Measurements from ENCODE around the gene SAMD9L.
"Not testable (repeated sequence)": the region's sequence is repeated elsewhere in the genome, so short reads cannot be mapped to it uniquely, and the experiment has no call there.

The SAMD9L gene

DNA sequence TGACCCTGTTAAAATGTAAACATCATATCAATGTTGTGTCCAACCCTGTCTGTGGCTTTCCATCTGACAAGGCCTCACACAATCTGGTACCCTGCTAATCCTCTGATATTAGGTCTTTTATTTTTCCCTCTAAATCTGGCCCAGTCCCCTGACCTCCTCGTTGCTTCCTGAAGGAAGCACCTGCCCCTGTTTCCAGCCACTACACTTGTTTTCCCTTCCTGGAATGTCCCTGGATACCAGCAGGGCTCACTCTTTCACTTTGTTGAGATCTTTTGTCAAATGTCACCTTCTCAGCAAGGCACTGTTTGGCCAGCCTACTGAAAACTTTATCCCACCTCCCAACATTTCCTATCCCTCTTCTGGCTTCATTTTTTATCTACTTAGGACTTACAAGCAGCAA lies 2.1 kb downstream of the SAMD9L start:
- DNase-seq (ENCODE audit: low spot score) = no peak

DNA sequence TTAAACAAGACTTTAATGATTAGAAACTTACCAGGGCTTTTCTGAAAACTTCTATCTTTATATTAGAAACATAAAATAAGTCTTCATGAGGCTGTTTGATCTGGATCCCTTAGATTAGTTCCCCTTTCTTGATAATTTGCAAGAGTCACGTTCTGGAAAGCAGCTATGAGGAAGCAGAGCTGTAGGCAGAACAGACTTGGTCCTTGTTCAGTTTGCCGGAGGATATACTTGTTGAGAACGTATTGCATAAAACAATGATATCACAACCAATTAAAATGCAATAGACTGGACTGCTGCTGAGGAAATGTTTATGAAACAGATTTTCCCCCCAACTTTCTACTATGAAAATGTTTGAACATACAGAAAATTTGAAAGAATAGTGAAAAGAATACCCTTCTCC lies 2.8 kb downstream of the SAMD9L start:
- no peak for DNase-seq (ENCODE audit: low spot score)

DNA sequence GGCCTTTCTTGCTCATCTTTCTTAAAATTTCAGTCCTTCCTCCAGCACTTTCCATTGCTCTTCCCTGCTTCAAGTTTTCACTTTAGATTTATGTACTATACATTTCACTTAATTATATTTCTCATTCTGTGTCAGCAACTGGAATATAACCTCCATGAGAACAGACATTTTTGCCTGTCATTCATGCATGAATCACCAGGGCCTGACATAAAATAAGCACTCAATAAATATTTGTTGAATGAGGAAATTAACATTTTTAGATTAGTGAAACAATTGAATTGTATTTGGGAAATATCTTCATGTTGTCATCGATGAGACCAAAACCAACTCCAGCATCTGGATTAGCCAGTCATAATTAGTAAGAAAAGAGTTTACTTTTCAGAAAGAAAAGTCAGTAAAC lies 6.1 kb downstream of the SAMD9L start:
- no peak for DNase-seq (ENCODE audit: low spot score)

DNA sequence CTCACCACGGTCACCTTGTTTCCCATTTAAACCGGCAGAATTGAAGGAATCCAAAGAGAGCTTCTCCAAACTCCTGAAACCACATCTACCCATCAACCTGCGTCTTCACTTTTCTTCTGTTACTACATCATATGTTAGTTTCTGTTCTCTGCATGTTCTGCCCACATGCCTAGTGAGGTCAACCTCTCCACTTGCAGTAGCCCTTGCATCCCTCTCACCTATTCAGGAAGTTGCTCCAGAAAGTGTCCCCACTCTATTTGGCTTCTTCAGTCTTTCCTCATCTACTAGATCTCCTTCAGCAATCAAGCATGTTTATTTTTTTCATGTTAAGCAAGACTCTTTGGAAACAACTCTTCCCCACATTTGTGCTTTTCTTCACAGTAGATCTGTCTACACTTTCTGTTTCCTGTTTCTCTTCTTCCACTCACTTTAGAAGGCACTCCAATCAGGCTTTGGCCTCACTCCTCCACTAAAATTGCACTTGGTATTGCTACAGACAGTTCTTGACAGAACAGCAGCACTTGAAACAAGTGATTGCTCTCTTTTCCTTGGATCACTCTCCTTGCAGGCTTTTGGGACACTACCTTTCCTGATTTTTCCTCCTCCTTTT lies 7.5 kb downstream of the SAMD9L start:
- DNase-seq (ENCODE audit: low spot score) = no peak

DNA sequence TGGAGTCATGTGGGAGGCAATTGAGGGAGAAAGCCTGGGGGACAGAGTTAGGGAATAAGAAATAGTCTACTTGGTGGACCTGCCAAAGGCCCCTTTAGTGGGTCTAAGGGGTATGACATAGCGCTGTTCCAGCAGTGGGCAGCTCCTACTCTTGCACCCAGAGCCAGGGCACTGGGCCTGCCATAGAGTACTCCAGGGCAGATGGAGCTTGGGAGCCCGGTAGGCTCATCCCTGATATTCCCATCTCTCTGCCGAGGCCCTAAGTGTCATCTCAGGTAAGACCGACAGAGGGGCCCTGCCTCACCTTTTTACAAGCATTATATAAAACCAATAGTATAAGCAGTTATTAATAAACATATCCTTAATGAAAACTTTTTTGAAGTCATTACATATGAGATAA lies 9.6 kb downstream of the SAMD9L start:
- no peak for DNase-seq (ENCODE audit: low spot score)

DNA sequence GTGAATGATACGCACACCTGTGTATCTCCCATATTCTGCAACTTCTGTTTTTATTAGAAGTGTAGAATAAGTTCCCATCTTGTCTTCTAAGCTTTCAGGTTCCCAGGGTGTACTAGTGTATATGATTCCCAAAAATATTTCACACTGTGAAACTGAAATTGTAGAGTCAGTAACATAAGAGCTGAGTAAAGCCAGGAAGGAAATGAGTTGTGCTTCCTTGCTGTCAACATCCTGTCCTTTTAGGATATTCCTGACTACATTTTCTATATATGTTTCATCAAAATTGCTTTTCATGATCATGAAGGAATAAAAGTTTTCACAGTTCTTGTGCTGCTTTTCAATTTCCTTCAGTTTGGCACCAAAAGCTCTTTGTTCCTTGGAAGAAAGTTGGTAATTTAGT lies 15.2 kb downstream of the SAMD9L start:
- no peak for DNase-seq (ENCODE audit: low spot score)

DNA sequence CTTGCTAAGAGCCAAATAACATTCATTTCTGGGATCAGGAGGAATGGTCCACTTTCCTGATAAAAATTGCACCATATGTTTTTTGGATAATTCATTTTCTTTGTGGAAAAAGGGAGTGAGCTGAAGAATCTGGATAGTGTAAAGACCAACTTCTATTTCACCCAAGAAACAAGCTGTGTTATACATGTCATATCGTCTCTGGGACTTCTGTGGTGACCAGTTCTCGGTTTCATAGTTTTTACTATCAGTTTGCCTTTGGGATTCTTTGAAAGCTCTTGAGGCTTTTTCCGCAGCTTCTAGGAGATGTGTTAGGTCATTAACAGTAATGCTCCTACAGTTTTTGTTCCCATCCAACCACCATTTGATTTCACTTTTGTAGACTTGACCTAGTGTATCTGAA lies 16.0 kb downstream of the SAMD9L start:
- no peak for DNase-seq (ENCODE audit: low spot score)

DNA sequence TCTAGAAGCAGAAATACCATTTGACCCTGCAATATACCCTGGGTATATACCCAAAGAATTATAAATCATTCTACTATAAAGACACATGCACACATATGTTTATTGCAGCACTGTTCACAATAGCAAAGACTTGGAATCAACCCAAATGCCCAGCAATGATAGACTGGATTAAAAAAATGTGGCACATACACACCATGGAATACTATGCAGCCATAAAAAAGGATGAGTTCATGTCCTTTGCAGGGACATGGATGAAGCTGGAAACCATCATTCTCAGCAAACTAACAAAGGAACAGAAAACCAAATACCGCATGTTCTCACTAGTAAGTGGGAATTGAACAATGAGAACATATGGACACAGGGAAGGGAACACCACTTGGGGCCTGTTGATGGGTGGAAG lies 21.2 kb downstream of the SAMD9L start:
- DNase-seq (ENCODE audit: low spot score) = not testable (repeated sequence)

DNA sequence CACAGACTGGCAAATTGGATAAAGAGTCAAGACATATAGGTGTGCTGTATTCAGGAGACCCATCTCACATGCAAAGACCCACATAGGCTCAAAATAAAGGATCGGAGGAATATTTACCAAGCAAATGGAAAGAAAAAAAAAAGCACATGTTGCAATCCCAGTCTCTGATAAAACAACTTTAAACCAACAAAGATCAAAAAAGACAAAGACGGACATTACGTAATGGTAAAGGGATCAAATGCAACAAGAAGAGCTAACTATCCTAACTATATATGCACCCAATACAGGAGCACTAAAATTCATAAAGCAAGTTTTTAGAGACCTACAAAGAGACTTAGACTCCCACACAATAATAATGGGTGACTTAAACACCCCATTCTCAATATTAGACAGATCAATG lies 24.7 kb downstream of the SAMD9L start:
- not testable (repeated sequence) for DNase-seq (ENCODE audit: low spot score)

DNA sequence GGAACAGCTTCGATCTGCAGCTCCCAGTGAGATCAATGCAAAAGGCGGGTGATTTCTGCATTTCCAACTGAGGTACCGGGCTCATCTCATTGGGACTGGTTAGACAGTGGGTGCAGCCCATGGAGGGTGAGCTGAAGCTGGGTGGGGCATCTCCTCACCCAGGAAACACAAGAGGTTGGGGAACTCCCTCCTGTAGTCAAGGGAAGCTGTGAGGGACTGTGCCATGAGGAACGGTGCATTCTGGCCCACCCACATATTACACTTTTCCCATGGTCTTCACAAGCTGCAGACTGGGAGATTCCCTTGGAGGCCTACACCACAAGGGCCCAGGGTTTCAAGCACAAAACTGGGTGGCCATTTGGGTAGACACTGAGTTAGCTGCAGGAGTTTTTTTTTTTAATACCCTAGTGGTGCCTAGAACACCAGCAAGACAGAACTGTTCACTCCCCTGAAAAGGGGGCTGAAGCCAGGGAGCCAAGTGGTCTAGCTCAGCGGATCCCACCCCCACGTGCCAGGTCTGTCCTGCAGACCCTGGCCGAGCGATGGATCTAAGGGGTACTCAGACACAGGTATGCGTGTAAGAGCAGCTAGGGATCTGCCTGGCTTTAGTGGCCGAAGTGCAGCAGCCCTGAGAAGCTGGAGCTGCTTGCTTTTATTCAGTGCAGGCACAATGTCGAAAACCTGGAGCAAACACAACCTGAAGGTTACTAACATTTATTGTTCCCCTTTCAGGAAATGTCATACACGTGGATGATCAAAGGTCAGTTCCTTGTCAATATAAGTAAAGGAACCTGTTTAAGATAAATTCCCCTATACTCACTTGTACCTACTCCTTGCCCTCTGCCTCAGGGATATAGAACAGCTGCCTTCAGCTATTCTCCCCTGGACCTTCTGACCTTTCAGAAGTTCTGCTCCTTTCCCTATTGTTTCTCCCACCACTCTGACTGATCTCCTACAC lies 27.3 kb downstream of the SAMD9L start:
- no peak for DNase-seq (ENCODE audit: low spot score)

DNA sequence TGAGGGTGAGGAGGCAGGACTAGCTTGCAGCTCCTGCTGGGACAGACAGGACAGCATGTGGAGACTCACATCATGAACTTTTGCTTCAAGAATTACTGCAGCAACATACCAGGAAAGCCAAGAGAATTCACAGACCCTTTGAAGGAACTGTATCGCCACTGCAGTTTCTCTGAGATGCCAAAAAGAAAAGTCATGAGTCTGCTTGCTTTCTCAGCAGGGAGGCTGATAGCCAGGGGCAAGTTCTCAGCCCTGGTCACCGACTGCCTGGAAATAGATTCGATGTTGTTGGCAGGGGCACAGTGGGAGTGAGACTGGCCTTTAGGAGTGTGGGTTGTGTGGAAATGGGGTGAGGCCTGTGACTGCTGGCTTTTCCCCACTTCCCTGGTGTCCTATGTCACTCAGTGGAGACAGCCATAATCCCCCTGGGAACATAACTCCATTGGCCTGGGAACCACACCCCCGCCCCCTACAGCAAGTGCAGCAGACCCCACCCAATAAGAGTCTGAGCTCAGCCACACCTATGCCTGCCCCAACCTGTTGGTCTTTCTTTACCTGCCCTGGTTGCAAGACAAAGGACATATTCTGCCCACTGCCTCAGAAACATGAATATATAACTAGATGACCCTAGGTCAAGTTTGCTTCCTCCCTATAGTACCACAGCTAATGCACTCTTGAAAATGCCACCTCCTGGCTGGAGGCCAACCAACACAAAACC lies 28.8 kb downstream of the SAMD9L start:
- DNase-seq (ENCODE audit: low spot score) = no peak

DNA sequence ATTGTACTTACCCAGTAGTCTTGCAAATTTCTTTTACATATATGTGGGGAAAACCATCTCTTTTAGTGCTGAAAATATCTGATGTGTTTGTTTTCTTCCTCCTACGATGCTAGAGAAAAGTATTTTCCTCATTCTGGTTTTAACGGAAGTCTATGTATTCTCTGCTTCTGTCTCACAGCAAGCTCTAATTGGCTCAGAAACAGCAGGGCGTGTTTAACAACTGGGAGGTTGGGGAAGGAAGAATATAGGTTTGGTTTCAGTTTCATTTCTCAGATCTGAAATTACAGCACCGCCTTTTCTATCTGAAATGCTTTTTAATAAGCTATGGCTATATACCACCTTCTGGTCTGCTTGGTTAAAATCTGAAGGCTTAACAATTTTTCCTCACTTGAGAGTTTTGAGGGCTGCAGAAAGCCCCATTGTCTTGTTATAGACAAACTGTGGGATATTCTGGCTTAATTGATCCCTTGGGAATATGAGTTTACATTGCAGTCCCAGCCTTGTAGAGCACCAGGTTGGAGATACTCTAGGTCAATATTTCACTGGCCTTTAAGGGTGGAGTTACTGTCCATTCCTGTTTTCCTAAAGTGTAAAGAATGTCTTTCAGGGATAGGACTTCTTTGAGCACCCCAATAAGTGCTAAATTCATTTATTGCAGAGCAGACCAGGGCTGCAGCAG lies 30.2 kb downstream of the SAMD9L start, which contains the start of gene SAMD9:
SAMD9 (minus strand) TSS at position 128 of the 679 bp plus-strand sequence. CDS start 11,882 bp downstream, outside the sequence.
- peak; percentile 74 for DNase-seq (ENCODE audit: low spot score)

DNA sequence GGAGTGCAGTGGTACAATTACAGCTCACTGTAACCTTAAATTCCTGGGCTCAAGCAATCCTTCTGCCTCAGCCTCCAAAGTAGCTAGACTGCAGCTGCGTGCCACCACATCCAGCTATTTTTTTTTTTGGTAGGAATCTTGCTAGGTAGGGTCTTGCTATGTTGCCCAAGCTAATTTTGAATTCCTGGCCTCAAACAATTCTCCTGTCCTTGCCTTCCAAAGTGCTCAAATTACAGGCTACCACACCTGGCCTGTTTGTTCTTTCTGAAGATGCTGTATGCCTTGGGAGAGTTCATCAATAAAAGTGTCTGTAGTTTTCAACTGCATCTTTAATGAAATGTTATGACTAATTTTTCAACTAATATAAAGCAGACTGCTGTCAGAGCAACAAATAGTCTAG lies 30.9 kb downstream of the SAMD9L start:
- DNase-seq (ENCODE audit: low spot score) = no peak

DNA sequence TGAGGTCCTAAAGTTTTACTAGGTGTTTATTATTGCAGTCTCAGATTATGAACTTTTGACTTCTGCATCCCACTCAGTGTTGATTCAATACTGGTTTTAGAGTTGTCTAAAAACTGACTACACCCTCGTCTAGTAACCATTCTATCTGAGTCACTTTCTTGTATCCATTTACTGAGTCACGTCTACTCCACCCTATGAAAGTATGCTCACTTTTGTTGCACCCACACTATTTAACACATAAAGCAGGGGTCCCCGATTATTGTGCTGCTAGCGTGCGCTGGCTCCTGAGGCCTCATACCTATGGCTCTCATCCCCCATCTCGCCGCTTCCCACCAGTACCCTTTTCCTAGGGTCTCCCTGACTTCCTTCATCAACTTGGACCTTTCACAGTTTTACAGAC lies 32.4 kb downstream of the SAMD9L start:
- DNase-seq (ENCODE audit: low spot score) = peak; percentile 54

DNA sequence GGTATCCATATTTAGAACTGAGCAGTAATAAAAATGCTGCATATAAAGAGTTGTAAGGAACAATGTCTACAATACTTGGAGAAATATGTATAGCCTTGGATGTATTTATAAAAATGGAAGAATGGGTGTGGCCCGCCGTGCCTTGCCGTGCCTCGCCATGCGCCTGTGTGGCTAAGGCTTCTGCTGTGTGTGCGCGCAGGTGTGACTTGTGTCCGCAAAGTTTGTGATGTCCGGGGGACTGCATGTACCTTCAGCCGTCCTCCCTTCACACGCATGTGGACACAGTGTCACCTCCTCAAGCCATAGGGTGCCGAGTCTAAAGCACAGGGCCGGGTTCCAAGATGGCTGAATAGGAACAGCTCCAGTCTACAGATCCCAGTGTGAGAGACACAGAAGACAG lies 40.2 kb downstream of the SAMD9L start:
- no peak for DNase-seq (ENCODE audit: low spot score)

DNA sequence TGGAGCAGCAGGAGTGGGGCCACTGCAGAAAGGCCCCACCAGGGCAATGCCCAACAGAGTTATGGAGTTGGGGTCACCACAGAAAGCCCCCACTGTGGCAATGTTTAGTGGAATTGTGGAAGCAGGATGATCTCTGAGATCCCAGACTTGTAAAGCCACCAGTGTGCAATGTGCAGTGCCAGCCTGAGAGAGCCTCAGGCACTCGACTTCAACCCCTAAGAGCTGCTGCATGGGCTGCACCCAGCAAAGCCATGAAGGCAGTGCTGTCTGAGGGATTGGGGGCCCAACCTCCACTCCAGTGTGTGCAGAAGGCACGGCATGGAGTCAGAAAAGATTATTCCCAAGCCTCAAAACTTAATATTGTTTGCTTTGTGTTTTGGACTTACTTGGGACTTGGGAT lies 50.8 kb downstream of the SAMD9L start:
- no peak for DNase-seq (ENCODE audit: low spot score)

DNA sequence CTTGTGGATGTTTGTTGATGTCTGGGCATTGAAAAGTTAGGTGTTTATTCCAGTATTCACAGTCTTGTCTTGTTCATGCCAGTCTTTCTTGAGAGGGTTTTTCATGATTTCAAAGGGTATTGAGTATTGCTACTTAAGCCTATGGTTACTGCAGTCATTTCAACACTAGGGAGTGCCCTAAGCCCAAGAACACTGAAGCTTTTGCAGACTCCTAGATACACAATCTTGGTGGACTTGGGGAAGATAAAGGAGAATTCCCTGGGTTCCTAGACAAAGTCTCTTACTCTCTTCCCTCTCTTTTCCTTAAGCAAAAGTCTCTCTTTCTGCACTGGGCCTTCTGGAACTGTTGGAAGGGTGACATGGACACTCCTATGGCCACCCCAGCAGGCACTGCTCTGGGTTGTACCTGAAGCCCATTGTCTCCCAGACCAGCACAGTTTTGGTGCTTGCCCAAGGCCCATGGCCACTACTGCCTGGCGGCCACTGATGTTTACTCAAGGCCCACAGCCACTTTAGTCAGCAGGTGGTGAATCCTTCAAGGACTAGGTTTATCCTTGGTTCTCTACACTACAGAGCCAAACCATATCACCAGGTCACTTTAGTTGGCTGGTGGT lies 55.3 kb downstream of the SAMD9L start:
- DNase-seq (ENCODE audit: low spot score) = peak; percentile 31

All from AG08396 (cell line).